Mucosa of stomach (tissue), 1 donor: ENCODE data around the gene ADH6.
"Not testable (repeated sequence)": the region's sequence is repeated elsewhere in the genome, so short reads cannot be mapped to it uniquely, and the experiment has no call there.

Experiments
- H3K27me3 ChIP-seq: one replicate; pipeline ENCODE4 v1.7.0; 2013; ENCODE audit warnings: mild to moderate bottlenecking, low read length; ENCODE audit not compliant: control insufficient read depth, insufficient read depth
- H3K36me3 ChIP-seq: one replicate; pipeline ENCODE4 v1.7.0; 2013; ENCODE audit warnings: low read length; ENCODE audit not compliant: control insufficient read depth, insufficient read depth
- H3K4me1 ChIP-seq: one replicate; pipeline ENCODE4 v1.7.0; 2013; ENCODE audit warnings: mild to moderate bottlenecking, low read length; ENCODE audit not compliant: control insufficient read depth, insufficient read depth
- H3K4me3 ChIP-seq: one replicate; pipeline ENCODE4 v1.7.0; 2013; ENCODE audit warnings: low read length
- H3K9ac ChIP-seq: one replicate; pipeline ENCODE4 v1.7.0; 2013; ENCODE audit warnings: mild to moderate bottlenecking, low read length, moderate library complexity
- H3K9me3 ChIP-seq: one replicate; pipeline ENCODE4 v1.7.0; 2013; ENCODE audit warnings: mild to moderate bottlenecking, low read length, moderate library complexity; ENCODE audit not compliant: control insufficient read depth
- donor health status: Pancreatic carcinoma.

The ADH6 gene

DNA sequence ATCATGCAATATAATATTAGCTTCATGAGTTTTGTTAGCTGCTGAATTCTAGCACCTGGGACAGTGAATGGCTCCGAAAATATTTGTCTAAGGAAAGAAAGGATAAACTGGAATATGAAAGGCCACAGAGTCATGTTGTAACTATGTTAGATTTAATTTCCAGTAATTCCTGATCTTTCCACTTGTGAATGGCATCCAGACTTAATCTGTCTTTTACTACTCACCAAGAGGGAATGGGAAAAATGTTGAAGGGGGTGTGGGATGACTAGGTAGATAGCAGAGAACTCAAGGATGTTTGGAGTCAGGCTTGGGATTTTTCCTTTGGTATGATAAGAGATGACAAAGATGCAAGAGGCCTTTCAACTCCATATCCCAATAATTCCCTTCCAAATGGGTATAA lies 9.4 kb downstream of the ADH6 start:
- H3K4me3 ChIP-seq: no peak overlapping the region
- H3K36me3 ChIP-seq: no peaks in the 10 kb centered on the region
- H3K27me3 ChIP-seq: no peaks in the 10 kb centered on the region
- peaks cover 14% of the 10 kb centered on the region for H3K4me1 ChIP-seq
- no peaks in the 10 kb centered on the region for H3K9me3 ChIP-seq
- H3K9ac ChIP-seq: no peak overlapping the region

DNA sequence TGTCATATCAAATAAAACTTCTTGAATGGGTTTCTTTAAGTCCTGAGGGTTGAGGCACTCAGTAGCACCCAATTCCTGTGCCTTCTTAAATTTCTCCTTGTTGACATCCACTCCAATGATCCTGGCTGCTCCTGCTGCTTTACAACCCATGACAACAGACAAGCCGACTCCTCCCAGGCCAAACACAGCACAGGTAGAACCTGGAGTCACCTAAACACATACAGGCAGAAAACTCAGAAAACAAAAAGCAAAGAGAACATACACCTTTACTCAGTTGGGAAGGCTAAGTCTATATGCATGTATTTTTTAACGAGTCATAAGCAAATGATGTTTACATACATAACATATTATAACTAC lies 10.3 kb downstream of the ADH6 start:
- Histone ChIP-seq H3K27me3 (no peaks in the 10 kb centered on the region), H3K4me3 (no peak overlapping the region), H3K9ac (no peak overlapping the region), H3K4me1 (peaks cover 14% of the 10 kb centered on the region), H3K9me3 (no peaks in the 10 kb centered on the region), H3K36me3 (no peaks in the 10 kb centered on the region)

DNA sequence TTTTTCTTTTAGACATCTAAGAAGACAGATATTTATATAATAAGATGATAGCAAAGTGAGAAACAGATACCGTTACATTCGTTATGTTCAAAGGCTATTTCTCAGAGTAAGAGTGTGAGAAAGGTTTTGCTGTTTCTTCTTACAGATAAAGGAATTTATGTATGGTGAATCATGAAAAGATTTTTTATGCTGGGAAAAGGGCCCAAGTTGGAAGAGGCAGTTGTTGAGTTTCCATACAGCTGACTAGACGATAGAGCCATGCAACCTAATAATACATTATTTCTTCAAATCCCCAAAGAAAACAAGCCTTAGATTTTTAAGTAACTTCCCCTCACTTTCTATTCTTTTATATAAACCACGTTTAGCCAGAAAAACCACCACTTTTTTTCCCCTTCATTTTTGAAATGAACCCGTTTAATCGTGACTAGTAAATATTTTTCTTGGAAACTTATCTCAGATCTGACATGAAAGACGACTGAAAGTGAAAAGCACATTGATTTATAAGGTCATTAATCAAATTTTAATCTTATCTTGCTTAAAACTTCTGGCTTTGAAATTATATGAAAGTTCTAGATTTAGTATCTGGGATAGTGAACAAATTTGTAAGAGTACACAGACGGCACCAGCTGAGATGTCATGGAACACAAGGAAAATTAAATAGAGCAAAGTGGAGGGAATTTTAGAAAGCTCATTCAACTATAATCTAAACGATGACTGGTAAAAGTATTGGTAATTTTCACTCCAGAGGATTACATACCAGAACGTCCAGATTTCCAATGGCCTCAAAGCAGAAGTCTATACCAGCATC lies 10.9 kb downstream of the ADH6 start:
- Histone ChIP-seq H3K9ac (no peak overlapping the region), H3K4me3 (no peak overlapping the region), H3K27me3 (no peaks in the 10 kb centered on the region), H3K4me1 (peaks cover 14% of the 10 kb centered on the region), H3K9me3 (no peaks in the 10 kb centered on the region), H3K36me3 (no peaks in the 10 kb centered on the region)

DNA sequence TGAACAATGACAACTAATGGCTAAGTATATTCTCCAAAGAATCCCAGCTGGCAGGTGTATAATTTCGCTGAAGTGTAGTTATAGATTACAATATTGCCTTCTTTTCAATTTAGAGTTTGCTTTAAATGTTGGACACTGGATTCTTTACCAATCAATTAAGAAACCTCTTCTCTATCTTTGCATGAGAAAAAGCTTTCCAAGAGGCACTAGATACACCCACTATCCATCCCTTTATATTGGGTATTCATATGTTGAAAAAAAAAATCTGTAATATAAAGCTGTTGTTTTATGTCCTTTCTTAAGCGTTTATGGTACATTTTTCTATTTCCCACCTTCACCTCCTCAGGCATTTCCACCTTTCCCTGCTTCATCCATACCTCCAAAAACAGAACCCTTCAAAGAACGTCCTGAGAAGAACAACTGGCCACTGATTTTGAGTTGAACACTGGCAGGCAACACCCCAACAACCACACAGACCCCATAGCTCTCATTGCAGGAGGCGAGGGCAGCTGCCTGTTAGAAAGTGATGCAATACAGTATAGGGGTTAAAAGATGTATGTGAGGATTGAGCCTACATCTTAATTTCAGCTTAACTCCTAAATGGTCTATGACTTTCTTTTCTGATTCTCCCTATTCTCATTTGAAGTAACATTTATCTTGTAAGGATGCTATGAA lies 11.8 kb downstream of the ADH6 start:
- Histone ChIP-seq H3K36me3 (no peaks in the 10 kb centered on the region), H3K4me3 (no peak overlapping the region), H3K9me3 (no peaks in the 10 kb centered on the region), H3K9ac (no peak overlapping the region), H3K4me1 (peaks cover 20% of the 10 kb centered on the region), H3K27me3 (no peaks in the 10 kb centered on the region)

DNA sequence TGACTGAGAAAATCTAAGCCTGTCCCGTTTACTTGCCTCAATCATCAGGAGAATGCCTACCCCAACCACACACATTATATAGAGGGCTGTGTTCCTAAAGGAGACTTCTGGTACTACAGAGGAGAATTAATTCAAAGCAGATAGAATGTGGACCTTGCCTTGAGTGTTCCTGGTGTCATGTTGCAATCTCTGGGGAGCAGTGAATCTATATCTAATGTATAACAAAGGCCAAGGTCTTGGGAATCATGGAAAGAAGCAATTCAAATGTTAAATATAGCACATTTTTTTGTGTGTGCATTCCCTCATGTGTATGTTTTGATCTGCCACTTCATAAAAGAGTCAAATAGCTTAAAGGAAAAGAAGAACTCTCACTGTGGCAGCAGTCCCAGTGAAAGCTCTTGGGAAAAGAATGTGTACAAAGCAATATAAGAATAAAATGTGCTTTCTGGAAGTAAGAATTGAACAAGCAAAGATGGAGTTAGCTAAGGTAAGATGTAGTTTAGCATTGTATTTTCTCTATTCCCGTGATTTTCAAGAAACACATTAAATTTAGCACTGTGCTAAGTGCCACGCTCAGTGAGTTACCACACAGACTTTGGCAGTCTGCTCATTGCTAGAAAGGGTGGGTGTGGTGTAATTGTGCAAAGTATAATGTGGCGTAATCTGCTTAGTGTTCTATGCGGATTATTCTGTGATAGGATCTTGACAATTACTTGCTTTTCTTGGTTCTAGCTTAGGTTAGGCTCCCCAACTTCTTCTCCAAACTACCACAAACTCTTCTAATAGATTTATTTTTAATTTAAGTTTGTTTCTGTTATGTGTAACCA lies 13.7 kb downstream of the ADH6 start:
- Histone ChIP-seq H3K4me3 (no peak overlapping the region), H3K36me3 (no peaks in the 10 kb centered on the region), H3K27me3 (no peaks in the 10 kb centered on the region), H3K4me1 (peaks cover 30% of the 10 kb centered on the region), H3K9me3 (no peaks in the 10 kb centered on the region), H3K9ac (no peak overlapping the region)

DNA sequence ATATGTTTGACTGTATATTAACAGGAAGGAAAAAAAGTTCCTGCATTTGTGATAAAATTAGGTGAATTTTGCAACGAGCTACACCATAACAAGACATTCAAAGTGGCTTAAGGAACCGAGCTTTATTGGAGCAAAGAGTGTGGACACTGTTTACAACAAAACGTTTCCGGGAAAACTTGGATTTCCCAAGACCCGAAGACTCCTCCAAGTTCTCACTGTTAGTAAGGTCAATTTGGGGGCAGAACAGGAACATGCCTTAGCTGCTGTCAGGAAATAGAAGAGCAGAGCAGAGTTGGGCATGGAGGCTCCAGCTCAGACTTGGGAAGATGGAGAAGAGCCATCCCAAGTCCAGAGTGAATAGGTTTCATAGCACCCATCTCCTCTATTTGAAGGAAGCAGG lies 16.5 kb downstream of the ADH6 start:
- H3K27me3 ChIP-seq: no peaks in the 10 kb centered on the region
- no peaks in the 10 kb centered on the region for H3K36me3 ChIP-seq
- peaks cover 20% of the 10 kb centered on the region for H3K4me1 ChIP-seq
- no peaks in the 10 kb centered on the region for H3K9me3 ChIP-seq
- H3K9ac ChIP-seq: no peak overlapping the region
- no peak overlapping the region for H3K4me3 ChIP-seq

DNA sequence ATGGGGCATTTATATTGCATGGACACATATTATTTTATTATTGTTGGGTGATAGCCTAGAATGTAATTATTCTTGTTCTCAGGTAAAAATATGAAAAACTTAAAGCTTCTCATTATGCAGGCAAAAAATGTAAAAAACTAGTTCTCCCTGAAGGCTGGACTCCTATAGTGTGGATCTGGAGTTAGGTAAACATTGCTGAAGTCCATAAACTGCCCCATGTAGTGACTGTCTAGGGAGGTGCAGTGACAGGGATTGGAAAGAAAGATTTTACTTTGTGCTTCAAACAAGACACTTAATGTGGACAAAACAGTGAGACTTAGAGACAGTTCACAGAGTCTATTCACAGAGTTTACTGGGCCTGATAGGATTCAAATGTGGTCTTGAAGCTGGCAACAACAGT lies 17.0 kb downstream of the ADH6 start:
- H3K4me1 ChIP-seq: peaks cover 20% of the 10 kb centered on the region
- no peaks in the 10 kb centered on the region for H3K27me3 ChIP-seq
- no peak overlapping the region for H3K4me3 ChIP-seq
- H3K9me3 ChIP-seq: no peaks in the 10 kb centered on the region
- no peak overlapping the region for H3K9ac ChIP-seq
- H3K36me3 ChIP-seq: no peaks in the 10 kb centered on the region

DNA sequence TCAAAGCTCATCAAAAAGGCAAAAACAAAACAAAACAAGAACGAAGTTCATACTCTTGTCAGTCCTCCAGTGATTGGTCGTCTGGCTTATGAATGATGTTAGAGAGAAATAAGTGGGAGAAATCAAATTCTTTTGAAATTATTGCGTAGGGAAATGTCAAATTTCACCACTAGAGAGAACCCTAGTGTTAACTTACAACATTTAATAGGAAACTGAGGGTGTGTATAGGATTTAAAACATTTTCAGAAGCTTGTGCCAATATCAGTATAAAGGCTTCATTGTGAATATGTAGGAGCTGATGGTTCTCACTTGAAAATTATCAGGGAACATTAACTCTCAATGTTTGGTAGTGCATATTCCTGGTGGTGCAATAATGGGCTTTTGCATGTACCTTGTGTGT lies 17.4 kb downstream of the ADH6 start:
- Histone ChIP-seq H3K4me1 (peaks cover 20% of the 10 kb centered on the region), H3K27me3 (no peaks in the 10 kb centered on the region), H3K9me3 (no peaks in the 10 kb centered on the region), H3K9ac (no peak overlapping the region), H3K36me3 (no peaks in the 10 kb centered on the region), H3K4me3 (no peak overlapping the region)

DNA sequence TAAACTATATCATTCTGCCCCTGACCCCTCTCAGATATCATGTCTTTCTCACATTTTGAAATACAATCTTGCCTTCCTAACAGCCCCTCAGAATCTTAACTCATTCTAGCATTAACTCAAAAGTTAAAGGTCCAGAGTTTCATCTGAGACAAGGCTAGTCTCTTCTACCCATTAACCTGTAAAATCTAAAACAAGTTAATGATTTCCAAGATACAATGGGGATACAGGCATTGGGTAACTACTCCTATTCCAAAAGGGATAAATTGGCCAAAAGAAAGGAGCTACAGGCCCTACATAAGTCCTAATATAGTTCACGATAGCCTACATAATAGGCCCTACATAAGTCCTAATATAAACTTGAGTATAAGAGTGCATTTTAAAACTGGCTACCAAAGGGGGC lies 18.9 kb downstream of the ADH6 start:
- Histone ChIP-seq H3K4me1 (peaks cover 17% of the 10 kb centered on the region), H3K36me3 (no peaks in the 10 kb centered on the region), H3K4me3 (no peak overlapping the region), H3K27me3 (no peaks in the 10 kb centered on the region), H3K9ac (no peak overlapping the region), H3K9me3 (no peaks in the 10 kb centered on the region)

DNA sequence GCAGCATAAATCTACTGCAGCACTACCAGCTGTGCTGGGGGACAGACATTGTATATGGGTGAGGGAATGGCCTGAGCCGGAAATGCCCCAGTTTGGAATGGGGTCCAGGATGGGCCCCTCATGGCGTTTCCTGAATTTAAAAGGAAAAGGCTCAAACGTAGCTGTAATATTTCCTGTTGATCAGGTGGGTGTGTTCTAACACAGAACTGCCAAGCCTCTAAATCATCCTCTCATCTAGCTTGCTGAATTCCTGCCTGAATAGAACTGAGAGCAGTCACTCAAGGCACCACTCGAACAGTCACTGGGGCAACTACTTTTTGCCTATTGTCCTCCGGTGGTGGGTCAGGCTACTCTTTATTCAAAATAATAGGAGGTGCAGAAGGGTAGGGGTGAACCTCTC lies 28.7 kb downstream of the ADH6 start:
- Histone ChIP-seq H3K9me3 (no peaks in the 10 kb centered on the region), H3K27me3 (no peaks in the 10 kb centered on the region), H3K36me3 (no peaks in the 10 kb centered on the region), H3K4me1 (no peaks in the 10 kb centered on the region), H3K4me3 (no peak overlapping the region), H3K9ac (no peak overlapping the region)

DNA sequence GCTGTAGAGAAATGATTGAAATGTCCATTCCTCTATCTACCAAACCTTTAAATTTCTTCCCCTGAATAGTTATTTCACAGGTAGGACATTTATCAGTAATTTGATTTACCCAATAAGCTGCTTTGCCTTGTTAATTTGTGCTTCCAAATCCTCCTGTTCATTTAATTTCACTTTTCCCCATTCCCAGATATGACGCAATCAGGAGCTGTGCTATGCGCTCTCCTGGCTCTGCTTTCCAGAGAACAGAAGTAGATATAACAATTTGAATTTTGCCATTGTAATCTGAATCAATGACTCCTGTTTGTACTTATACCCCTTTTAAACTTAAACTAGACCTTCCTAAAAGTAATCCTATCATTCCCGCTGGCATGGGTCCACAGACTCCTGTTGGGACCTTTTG lies 29.1 kb downstream of the ADH6 start:
- not testable (repeated sequence) for H3K4me3 ChIP-seq, H3K36me3 ChIP-seq, H3K27me3 ChIP-seq, H3K4me1 ChIP-seq, H3K9ac ChIP-seq, H3K9me3 ChIP-seq

DNA sequence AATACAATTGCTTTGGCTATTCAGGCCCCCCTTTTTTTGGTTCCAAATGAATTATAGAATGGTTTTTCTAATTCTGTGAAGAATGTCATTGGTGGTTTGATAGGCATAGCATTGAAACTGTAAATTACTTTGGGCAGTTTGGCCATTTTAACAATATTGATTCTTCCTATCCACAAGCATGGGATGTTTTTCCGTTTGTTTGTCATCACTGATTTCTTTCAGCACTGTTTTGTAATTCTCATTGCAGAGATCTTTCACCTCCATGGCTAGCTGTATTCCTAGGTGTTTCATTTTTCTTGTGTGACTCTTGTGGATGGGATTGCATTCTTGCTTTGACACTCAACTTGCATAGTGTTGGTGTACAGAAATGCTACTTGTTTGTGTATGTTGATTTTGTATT lies 33.0 kb downstream of the ADH6 start:
- no peak overlapping the region for H3K4me3 ChIP-seq
- H3K27me3 ChIP-seq: no peaks in the 10 kb centered on the region
- H3K36me3 ChIP-seq: no peaks in the 10 kb centered on the region
- H3K9ac ChIP-seq: no peak overlapping the region
- H3K4me1 ChIP-seq: no peaks in the 10 kb centered on the region
- H3K9me3 ChIP-seq: no peaks in the 10 kb centered on the region
